ENCODE results near the gene PDE6G.

The PDE6G gene

DNA sequence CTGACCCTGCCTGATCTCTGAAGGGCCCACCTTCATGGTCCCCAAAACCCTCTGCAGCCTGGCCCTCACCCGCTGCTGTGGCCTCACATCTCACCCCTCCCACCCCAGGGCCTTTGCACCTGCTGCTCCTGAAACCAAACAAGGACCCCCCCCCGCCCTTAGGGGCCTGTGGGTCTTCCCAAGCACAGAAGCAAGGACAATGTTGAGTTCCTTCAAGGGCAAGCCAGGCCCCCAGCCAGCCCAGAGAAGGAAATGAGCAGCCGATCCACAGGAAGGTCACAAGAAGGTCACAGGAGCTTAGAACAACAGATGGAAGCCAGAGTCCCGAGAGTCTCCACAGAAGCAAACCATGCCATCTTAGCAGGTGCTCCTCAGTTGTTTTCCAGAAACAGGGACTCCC lies 493 bp upstream of the PDE6G start:
- no peak for DNase-seq

DNA sequence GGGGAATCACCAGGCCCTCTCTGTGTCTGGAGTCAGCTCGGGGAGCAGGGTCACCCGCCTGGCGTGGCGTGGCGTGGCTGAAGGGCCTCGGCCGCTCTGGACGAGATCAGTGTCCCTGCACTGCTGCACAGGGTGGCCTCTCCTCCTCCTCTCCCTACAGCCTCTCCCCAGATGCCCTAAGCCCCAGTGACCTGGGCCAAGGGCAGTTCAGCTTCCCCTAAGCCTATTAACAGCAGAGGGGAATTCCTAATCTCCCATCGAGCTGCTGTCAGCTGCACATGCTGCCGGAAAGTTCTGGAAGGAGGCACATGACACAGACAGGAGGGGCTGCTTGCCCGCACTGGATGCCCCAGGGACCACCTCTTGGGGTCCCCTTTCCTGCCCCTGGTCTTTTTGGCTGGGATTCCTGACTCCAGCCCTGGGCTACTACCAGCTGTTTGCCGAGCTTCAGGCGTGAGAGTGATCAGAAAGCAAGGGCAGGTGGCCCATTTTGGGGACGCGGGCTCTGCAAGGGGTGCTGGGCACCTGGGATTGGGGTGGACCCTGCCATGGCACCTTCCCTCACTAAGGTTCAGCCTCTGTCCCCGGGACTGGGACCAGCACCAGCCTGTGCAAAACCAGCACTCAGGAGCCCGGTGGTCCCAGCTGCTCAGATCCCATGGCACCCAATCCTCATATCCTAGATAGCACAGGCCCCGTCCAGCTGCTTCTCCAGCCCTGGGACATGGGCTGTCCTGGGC lies 794 bp downstream of the PDE6G start:
- no peak for DNase-seq

DNA sequence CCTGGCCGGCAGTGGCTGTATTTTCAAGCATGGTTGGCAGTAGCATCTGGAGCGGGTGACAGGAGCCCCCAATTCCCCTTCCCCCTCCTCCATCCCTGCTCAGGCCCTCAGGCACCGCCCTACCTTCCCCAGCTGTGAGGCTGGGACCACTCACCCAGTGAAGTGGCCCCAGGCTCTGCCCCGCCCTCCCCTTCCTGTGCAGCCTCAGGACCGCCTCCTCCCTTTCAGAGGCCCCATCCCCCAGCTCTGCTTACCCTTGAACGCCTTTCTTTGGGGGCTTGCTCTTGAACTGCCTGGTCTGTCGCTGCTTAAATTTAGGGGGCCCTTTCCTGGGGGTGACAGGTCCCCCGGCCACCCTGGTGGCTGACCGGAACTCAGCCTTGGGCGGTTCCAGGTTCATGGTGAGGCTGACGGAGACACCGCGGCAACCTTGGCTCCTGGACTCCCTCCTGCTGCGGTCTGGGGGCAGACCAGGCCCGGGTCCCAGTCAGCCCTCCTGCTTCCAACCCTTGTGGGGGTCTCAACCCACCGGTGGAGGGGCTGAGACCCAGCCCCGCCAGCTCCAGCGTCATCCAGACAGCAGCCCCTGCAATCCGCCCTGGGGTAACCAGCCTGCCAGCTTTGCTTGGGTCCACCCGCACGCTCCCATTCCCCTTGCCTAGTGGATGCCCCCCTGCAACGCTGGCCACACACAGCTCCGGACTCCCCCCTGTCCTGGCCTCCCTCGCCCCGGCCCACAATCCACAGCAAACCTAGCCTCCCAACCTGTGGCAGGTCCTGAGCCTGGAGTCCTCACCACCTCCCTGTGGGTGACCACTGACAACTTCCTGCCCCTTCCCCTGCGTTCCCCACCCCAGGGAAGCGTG lies 3.2 kb downstream of the PDE6G start:
- no peak for DNase-seq

DNA sequence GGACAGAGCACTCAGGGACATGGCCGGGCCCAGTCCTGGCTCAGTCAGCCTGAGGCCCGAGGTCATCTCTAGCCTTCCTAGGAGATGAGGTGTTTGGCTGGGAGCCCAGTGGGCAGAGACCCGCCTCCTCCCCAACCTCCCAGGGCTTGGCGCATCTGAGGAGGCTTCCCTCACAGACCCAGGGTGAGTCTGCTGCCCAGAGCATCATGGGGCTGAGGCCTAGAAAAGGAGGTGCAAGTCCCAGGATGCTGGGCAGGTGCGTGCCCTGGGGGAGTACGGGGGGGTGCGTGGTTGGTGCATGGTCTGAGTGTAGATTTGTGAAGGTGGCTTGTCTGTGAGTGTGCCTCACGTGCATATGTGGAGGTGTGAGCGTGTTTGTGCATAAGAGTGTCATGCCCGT lies 4.7 kb downstream of the PDE6G start:
- DNase-seq = no peak

DNA sequence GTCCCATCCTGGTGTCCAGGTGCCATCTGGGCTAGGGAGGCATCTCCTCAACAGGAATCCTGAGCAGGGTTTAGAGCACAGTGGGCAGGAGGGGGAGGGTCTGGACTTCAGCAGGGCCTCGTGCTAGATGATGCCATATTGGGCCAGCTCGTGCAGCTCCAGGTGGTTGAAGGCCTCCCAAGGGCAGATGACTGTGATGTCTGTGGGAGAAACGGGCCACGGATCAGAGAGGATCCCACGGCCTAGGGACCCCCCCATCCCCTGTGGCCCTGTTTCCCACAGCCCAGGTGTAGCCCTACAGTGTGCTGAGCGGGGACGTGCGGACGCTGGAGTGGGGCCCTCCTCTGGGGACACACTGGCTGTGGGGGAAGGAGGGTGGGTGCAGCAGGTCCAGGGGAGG lies 5.4 kb downstream of the PDE6G start:
- no peak for DNase-seq

DNA sequence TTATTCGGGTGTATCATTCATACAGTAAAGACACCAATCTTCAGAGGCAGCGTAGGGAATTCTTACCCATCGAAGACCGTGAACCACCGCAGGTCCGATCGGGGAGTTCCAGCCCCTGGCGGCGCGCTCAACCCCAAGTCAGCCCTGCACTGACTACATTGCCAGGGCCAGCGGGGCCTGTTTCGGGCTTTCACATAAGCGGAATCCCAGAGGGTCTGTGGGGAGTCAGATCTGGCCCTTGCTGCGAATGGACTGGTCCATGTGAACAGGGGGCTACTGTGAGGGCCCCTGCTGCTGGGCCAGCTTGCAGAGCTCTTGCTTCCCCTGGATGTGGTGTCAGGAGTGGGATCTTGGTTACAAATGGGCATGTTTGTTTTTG lies 7.6 kb downstream of the PDE6G start:
- no peak for DNase-seq

DNA sequence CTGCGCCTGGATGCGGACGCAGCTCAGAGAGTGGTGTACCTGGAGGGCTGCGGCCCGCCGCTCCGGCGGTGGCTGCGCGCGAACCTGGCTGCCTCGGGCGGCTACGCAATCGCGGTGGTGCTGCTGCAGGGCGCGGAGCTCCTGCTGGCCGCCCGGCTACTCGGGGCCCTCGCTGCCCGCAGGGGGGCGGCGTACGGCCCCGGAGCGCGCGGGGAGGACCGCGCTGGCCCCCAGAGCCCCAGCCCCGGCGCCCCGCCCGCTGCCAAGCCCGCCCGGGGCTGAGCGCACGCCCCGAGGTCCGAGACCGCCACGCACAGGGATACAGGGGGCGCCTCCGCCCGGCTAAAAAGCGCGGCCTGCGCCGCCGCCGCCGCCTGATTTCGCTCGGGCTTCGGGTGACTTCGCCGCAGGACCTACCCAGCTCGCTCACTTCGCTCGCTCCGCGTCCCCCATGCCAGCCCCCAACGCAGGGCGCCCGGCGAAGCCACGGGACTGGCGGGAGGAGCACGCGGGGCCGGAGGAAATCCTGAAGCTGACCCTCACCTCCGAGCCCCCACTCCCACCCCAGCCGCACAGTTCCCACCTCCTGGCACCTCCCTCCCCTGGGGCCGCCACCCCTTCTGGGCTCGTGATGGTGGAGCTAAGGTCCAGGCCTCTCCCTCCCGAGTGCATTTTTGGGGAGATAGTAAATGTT lies 8.2 kb downstream of the PDE6G start:
- no peak for DNase-seq

DNA sequence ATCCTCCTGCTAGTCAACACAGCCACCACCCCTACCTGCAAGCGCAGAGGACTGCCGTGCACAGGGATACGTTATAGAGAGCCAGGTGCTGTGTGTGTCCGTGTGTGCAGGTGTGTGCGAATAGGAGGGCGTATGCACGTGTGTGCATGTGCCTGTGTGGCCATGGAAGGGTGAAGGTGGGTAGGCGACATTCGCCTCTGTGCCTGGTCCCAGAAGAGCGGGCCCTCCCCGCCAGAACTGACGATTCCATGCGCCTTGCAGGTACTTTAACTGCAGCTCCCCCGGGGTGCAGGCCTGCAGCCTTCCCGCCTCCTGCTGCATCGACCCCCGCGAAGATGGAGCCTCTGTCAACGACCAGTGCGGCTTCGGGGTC lies 8.7 kb downstream of the PDE6G start:
- DNase-seq = no peak

DNA sequence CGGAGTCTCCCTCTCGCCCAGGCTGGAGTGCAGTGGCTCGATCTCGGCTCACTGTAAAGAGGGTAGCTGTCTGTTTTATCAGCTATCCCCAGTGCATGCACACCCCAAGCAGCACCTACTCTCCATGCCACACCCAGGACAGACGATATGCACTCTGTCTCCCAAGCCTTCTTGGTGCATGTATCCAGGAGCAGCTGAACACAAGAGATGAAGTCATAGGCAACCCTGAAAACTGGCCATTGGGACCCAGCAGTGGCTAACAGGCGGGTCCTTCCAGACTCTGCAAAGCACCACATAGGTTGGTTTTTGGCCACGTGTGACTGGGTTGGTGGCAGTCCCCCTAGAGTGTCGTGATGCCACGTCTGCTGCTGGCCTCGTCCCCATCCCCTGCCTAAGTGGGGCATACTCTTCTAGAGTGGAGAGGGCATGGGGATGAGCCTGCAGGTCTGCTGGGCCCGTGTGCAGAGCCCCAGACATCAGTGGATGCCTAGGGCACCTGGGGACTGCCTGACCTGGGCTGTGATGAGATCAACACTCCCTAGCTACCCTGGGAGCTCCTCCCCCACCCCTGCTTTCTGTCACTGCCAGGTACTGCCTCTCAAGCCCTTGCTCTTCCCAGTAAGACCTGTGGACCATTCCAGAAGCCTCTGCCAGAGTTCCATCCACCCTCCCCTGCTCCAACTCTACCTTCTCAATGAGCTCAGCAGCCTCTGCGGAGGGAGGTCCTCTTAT lies 9.3 kb downstream of the PDE6G start:
- no peak for DNase-seq

DNA sequence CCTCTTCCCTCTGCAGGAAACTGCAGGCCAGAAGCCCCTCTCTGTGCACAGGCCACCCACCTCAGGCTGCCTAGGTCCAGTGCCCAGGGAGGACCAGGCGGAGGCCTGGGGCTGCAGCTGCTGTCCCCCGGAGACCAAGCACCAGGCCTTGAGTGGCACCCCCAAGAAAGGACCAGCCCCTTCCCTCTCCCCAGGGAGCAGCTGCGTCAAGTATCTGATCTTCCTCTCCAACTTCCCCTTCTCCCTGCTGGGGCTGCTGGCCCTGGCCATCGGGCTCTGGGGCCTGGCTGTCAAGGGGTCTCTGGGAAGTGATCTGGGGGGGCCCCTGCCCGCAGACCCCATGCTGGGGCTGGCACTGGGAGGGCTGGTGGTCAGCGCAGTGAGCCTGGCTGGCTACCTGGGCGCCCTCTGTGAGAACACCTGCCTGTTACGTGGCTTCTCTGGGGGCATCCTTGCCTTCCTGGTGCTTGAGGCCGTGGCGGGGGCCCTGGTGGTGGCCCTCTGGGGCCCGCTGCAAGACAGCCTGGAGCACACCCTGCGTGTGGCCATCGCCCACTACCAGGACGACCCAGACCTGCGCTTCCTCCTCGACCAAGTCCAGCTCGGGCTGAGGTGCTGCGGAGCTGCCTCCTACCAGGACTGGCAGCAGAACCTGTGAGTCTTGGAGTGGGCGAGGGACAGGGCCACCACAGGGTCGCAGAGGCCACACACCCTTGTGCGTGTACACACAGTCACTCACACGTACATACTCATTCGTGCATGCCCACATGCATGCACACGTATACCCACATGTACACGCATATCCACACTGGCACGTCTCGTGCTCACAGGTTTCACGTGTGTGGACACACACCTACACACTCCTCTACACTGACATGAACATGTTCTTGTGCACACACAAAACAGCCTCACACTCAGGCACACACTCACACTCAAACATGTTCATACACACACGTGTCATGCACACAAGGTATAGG lies 11.1 kb downstream of the PDE6G start:
- DNase-seq = no peak

DNA sequence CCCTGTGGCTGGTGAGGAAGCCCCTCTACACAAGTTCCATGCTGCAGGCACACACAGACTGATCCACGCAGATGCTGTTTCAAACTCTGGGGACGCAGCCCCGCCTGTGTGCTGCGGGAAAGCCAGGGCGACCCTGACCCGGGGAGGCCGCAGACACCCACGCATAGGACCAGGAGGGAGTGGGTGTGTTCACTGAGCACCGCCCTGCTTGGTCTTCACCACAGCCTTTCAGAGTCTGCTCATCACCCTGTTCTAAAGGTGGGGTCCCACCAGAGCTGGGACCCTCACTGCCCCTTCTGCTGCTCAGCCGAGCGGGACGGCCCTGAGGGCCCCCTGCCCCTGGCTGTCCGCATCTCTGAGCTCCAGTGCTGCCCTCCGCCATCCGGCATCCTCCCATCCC lies 11.8 kb downstream of the PDE6G start:
- DNase-seq = no peak

DNA sequence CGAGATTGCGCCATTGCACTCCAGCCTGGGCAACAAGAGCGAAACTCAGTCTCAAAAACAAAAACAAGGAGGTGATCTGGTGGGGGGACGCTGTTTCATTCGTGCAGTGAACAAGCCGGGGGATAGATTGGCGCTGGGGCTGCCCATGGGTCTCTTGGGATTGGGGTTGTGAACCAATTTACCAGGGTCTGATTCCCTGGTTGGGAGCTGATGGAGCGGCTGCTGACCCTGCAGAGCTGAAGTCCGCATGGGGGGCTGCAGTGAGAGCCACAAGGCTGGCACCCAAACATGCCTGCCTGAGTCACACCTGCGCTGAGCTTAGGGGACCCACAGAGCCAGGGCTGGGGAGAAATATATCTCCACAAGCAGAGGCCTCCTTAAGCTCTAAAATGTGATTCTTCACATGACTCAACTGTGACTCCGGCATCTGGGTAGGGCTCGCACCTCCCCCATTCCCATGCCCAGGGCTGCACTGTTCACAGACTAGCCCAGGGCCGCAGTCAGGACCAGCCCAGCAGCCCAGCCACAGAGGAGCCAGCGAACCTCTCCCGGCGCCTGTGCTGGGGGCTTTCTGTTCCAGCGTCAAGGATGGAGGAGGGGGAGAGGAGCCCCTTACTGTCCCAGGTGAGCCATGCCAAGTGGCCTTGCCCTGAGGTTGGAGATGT lies 14.4 kb downstream of the PDE6G start:
- DNase-seq = no peak

DNA sequence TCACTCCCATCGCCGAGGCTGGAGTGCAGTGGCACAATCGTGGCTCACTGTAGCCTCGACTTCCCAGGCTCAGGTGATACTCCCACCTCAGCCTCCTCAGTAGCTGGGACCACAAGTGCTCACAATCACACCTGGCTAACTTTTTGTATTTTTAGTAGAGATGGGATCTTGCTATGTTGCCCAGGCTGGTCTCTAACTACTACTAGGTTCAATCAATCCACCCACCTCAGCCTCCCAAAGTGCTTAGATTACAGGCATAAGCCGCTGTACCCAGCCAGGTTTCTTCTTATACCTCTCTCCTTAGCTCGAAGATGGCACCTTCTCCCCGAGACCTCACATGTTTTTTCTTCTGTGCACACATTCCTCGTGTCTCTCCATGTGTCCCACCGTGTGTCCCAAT lies 16.3 kb downstream of the PDE6G start:
- no peak for DNase-seq

DNA sequence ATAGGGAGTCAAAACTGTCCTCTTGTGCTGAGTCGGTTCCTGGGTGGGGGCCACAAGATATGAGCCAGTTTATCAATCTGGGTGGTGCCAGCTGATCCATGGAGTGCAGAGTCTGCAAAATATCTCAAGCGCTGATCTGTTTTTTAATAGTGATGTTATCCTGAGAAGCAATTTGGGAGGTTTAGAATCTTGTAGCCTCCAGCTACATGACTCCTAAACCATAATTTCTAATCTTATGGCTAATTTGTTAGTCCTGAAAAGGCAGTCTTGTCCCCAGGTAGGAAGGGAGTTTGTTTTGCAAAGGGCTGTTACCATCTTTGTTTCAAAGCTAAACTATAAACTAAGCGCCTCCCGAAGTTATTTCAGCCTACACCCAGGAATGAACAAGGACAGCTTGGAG lies 17.7 kb downstream of the PDE6G start:
- DNase-seq = no peak

DNA sequence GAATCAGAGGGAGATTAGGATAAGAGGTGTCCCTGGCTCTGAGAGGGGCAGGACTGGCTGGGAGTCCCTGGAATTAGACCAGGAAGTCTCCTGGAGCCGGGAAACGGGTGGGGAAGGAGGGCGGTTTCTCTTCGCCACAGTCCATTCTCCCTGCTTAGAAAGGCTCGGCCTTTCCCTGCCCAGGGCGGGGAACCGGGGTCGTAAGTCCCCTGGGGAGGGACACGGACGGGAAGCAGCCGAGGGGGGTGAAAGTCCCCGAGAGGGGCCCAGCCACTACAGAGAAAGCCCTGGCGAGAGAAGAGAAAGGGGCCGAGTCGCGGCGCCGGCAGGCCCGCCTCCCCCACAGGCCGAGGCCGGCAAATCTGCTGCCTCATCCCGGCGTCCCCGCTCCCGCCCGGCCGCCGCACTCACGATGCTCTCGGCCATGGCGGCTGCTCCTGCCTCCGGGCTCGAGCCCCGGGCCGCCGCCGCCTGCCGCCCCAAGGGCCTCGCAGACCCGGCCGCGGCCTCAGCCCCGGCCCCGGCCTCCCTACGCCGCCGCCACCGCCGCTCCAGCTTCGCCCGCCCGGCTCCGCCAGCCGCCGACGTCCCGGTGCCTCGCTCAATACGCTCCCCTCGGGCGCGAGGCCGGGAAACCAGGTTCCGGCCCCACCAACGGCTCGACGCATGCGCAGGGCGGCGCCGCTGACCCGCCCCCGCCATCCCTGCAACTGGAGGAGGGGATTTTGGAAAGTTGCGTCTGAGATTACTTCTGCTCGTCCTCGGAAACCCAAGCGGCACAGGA lies 19.6 kb downstream of the PDE6G start, which contains the start of the genes NPLOC4 and TSPAN10:
TSS of gene NPLOC4 (minus strand) at position 608 of the 784 bp plus-strand sequence. CDS start at position 426, 182 bp downstream.
TSS of gene TSPAN10 (plus strand) at position 692 of the 784 bp plus-strand sequence. CDS start 5,217 bp downstream, outside the sequence.
- DNase-seq = peak; percentile 60

DNA sequence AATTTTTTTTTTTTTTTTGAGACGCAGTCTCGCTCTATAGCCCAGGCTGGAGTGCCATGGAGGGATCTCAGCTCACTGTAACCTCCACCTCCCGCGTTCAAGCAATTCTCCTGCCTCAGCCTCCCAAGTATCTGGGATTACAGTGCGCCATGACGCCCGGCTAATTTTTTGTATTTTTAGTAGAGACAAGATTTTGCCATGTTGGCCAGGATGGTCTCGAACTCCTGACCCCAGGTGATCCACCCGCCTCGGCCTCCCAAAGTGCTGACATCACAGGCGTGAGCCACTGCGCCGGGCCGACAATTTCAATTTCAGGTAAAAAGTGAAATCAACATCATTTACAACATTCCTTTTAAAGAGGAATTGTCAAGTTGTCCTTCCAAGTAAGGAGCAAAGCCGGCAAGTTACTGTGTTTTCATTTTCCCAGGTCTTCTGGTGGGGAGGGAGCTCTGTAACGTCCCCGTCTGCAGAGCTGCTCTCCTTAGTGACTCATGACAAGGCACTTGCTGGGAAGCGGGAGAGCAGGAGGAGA lies 20.3 kb downstream of the PDE6G start:
- peak; percentile 10 for DNase-seq

DNA sequence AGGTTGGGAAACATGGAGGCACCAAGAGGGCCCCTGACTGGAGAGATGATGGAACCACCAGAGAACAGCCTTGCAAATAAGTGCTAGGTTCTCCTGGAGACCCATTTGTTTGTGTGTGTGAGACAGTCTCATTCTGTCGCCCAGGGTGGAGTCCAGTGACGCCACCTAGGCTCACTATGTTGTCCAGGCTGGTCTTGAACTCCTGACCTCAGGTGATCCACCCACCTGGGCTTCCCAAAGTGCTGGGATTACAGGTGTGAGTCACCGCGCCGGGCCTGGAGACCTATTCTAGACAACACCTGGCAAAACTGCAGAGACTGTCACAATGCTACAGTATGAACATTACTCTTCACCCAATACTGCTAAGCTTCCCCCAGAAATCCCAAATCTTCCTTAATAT lies 20.9 kb downstream of the PDE6G start:
- DNase-seq = no peak

DNA sequence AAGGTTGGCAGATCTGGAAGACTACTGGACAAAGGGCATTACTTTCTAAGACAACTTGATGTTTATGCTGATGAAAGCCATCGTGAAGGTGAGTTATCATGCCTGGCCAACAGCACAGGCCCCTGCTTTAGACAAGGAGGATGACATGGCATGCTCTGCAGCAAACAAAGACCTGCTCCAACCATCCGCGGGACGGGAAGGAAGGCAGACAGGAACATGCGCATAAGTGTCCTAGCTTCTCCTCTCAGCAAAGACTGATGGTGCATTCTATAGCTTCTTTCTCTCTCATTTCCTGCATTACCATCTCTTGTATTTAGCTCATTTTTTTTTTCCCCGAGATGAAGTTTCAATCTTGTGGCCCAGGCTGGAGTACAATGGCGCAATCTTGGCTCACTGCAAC lies 24.9 kb downstream of the PDE6G start:
- no peak for DNase-seq

DNA sequence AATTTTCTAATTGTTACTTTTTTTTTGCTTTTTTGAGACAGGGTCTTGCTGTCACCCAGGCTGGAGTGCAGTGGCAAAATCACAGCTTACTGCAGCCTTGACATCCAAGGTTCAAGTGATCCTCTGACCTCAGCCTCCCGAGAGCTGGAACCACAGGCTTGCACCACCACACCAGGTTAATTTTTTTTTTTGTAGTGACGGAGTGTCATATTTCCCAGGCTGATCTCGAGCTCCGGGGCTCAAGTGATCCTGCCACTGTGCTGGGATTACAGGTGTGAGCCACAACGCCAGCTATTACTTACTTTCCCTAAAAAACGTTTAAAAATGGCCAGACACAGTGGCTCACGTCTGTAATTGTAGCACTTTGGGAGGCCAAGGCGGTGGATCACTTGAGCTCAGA lies 26.1 kb downstream of the PDE6G start:
- DNase-seq = no peak

Measured in NCI-H1694 treated with DMSO at 0.1 percent for 48 hours (cell line).